CD1c-positive myeloid dendritic cell (primary cell): ENCODE measurements around the gene FYN.
A peak's percentile ranks its signal among the peaks of the same experiment; 100 is the strongest.

Experiments
- DNase-seq: peaks from one replicate; pipeline ENCODE4 v3.0.0-alpha.2; 2016; ENCODE audit errors: extremely low spot score

Gene FYN

DNA sequence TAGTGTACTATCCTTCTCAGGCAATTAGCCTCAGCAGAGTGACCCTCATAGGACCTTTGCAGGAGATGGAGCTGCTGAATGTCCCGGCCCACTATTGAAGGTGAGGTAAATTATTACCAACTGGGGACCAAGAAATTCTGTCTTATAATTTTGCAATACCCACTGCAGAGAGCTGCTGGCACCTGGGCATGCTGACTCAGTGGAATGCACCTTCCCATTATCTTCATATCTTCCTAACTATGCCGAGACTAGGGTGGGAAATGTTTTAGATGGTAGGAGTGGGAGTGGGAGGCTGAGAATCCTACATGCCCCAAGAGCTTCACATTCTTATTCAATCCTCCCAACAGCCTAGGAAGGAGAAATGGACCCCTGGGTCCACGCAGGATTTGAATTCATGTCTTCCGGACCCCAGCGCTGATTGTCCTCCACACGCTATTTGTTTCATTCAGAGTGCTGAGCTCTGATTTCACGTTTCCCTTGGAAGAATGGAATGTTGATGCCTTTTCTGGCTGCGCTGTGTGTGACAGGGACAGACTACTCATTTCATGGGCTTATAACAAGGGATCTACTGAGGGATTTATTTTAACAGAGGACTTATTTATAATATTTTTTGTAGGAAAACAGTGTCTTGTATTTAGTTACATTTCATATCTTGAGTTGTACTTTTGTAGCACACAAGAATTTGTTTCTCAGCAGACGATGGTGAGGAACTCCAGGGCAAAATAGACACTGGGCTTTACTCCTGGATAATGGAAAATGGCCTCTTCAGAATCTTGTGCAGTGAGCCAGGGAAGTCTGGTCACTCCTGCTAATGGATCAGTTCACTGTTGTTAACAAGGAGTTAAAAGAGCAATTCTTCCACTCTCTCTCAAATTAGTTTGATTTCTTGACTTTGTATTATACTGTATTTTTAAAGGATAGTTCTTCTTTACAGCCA, 66.4 kb downstream of the FYN start:
- no peak for DNase-seq

- DNase-seq = no peak
Measured at GRCh38 chr6:111806165-111806547, 67.1 kb downstream of the FYN start.

GRCh38 chr6:111805511-111806164, 67.6 kb downstream of the FYN start:
- peak; percentile 75 for DNase-seq

- peak; percentile 84 for DNase-seq
Measured at GRCh38 chr6:111804627-111805235, 68.5 kb downstream of the FYN start.

DNA sequence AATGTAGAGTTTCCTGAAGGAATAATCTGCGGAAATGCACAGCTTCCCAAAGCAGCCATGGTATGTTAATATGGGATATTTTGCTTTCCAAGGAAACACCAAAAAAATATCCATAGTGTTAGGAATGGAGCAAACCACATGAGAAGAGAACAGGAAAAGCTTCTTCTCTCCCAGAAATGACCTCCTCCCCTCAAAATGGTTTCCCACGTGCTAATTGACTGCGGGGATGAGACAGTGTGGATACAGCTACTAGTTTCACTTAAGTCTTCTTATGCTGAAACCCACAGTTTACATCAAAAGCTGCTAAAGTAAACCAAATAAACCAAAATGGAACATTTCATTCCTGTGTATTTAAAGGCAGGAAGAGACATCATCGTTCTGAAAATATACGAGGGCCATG, 69.4 kb downstream of the FYN start:
- DNase-seq = peak; percentile 20

DNA sequence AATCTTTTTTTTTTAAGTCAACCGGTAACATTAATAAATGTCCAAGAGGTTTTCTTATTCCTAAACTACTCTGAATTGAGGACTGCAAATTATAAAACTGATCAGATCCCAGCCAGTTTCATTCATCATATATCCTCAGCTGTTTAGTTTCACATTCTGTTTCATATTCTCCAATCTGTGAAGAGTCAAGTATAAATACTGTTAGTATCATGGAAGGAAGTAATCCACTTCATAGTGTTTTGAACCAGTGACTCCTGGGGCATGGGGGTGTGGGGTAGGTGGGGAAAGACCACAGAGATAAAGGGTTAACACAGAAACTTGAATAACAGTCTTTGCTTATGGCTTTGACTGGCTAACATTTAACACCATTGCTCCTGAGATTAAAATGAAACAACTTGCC, 69.9 kb downstream of the FYN start:
- no peak for DNase-seq

GRCh38 chr6:111802720-111803330, 70.4 kb downstream of the FYN start:
- no peak for DNase-seq

DNA sequence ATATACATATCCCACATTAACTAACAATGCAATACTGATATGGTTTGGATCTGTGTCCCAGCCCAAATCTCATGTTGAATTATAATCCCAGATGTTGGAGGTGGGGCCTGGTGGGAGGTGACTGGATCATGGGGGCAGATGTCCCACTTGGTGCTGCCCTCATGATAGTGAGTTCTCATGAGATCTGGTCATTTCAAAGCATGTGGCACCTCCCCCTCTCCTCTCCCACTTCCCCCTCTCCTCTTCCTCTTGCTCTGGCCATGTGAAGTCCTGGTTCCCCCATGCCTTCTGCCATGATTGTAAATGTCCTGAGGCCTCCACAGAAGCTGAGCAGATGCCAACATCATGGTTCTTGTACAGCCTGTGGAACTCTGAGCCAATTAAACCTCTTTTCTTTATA, 71.2 kb downstream of the FYN start:
- DNase-seq = peak; percentile 48

DNA sequence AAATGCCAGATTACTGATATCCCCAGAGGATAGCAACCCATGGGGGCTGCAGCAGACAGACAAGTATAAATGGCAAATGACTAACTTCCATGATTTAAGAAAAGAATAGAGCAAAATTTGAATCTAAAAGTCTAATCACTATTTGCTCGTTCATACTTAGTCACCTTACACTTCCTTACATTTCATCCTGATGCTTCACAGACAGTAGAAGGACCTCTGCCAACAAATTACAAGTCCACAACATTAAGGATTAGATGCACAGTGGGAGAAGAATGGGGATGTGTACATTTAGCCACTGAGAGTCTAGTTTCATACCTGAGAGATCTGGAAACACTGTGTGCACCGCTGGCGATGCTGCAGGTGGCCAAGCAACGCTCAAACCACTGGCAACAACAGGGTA, 72.4 kb downstream of the FYN start:
- no peak for DNase-seq

GRCh38 chr6:111800259-111800765, 72.9 kb downstream of the FYN start:
- DNase-seq = no peak

DNA sequence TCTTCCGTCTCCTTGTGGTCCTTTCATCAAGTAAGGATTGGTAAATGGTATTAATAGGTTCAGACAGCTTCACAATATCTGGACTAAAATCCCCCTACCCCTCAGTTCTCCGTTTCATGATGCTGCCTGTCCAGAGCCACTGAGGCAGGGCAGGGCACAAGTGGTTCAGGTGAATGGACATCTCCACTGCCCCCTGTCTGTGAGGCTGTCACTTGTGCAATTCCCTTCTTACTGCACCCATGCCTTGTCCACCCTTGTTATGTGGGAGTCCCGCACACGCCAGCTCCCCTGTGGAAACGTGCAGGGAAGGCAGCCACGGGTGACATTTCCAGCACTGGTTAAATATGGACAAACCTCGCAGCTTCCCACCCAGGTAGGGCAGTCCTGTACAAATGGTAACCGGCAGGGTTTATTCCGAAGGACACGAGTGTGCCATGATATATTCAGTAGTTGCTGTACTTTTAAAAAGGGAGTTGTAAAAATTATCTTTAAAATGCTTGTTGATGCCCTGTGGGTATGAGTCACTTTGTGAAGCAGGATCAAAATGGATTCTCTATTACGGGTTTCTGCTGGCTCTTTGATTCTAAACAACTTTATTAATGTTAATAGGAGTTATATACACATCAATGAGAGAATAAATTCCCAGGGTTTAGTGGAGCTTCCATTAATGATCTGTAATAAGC, 73.5 kb downstream of the FYN start:
- no peak for DNase-seq

GRCh38 chr6:111798281-111798725, 74.9 kb downstream of the FYN start:
- no peak for DNase-seq

- DNase-seq = no peak
Measured at GRCh38 chr6:111796310-111796918, 76.8 kb downstream of the FYN start.

DNA sequence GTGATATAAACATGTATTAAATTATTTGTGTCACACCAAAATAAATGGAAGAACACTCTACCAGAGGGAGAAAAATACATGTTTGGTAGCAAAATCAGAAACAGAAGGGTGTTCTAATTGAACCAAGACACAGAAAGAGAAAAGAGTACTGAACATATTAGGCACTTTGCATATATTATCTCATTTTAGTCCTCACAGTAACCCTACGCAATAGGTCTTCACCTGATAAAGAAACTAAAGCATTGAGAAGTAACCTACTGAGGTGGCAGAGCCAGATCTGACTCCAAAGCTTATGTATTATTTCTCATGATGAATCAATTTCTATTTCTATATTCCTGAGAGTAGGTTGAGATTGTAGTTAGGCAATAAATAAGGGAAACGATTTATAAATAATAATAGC, 77.7 kb downstream of the FYN start:
- no peak for DNase-seq

DNA sequence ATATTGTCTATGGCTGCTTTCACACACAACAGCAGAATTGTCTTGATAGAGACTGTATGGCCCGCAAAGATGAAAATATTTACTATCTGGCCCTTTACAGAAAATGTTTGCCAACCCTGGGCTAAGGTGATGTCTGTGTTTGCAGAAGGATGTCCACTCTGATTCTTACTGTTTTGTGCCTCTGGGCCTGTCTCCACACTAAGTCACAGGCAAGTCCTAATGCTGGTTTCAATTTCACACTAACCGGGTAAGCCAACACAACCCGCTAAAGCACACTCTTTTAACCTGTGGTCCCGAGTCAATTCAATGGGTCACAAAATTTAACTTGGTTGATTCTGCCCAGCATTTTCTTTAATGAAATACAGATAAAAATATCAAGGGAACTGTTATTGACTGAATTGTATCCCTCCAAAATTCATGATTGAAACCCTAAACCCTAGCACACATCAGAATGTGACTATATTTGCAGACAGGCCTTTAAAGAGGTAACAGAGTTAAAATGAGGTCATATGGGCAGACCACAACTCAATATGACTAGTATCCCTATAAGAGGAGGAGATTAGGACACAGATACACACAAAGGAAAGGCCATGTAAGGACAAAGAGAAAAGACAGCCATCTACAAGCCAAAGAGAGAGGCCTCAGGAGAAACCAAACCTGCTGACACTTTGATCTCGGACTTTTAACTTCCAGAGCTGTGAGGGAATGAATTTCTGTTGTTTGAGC, 78.4 kb downstream of the FYN start:
- no peak for DNase-seq

GRCh38 chr6:111794300-111794699, 79.0 kb downstream of the FYN start:
- DNase-seq = no peak

DNA sequence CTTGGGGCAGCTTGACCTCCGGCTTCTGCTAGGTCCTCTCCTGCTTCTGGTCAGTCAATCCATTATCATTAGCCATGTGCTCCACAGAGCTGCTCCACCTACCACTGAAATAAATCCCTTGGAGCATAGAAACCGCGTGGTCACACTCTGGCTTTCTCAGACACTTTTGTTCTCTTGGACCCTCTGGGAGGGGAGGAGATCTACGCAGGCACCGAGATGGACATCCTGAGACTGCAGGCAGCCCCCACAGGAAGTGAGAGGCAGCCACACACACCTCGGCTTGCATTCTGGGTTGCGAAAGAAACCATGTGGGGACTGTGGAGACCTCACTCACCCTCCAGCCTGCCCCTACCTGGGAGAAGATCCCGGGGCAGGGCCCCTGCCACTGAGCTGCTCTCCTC, 79.5 kb downstream of the FYN start:
- peak; percentile 8 for DNase-seq

GRCh38 chr6:111792914-111793700, 80.1 kb downstream of the FYN start:
- no peak for DNase-seq

DNA sequence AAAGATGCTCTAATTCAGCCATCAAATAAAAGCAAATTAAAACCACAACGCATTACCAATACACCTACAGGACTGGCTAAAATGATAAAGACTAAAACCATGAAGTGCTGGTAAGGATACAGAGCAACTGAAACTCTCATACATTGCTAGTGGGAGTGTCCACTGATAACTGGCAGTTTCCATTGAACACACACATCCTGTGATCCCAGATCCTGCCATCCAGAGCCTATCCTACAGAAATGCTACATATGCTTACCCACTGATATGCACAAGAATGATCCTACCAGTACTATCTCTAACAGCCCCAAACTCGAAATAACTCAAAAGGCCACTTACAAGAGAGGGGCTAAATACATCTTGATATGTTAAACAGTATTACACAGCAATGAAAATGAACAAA, 81.0 kb downstream of the FYN start:
- DNase-seq = no peak

DNA sequence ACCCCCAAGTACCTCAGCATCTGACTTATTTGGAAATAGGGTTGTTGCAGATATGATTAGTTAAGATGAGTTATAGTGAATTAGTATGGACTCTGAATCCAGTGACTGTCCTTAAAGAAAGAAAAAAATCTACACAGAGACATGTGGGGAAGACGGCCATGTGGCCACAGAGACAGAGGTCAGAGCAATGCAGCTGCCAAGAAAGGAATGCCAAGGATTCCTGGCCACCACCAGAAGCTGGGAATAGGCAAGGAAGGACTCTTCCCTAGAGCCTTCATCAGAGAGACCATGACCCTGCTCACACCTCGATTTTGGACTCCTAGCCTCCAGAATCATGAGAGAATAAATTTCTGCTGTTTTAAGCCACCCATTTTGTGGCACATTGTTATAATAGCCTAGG, 81.8 kb downstream of the FYN start:
- no peak for DNase-seq
